GM13977 (cell line): ENCODE results near the gene MASP2.
A peak's percentile ranks its signal among the peaks of the same experiment; 100 is the strongest.

Experiments used
- DNase-seq: peaks from one replicate; pipeline ENCODE4 v3.0.0; 2012; ENCODE audit warnings: low spot score
- CTCF ChIP-seq: IDR thresholded peaks from 2 replicates; pipeline ENCODE4 v1.5.1; 2012; ENCODE audit warnings: mild to moderate bottlenecking, control low read depth; ENCODE audit not compliant: insufficient read depth; ENCODE audit errors: extremely low read depth, missing control alignments
- in situ Hi-C: fragments of 300-500 bp; cut with MboI; formaldehyde crosslinking; loops from one replicate; pipeline ENCODE4 v1.12.0; 2022; ENCODE audit warnings: low sequenced_read_pairs, low pct_unique_long_range_greater_than_20kb, mixed read lengths, inconsistent platforms; ENCODE audit not compliant: unreplicated experiment

Gene MASP2

GRCh38 chr1:11062965-11063401, 15.9 kb upstream of the MASP2 start:
- TF ChIP-seq CTCF, result no peak
- in situ Hi-C loops, result no loop called here
- peak; percentile 84 for DNase-seq

- in situ Hi-C loops, result no loop called here
- DNase-seq, result no peak
- TF ChIP-seq CTCF, result no peak
Measured at GRCh38 chr1:11061652-11062365, 14.8 kb upstream of the MASP2 start.

- TF ChIP-seq CTCF, result peak; percentile 11
- peak; percentile 100 for DNase-seq
- in situ Hi-C loops, result no loop called here
Measured at GRCh38 chr1:11059968-11060830, 13.2 kb upstream of the MASP2 start, which contains the start of gene SRM. SRM (minus strand) TSS chr1:11060018; CDS start chr1:11059943, 75 bp downstream.

- TF ChIP-seq CTCF, result no peak
- in situ Hi-C loops, result no loop called here
- DNase-seq, result no peak
Measured at GRCh38 chr1:11059155-11059967, 12.3 kb upstream of the MASP2 start.

GRCh38 chr1:11058595-11059154, 11.6 kb upstream of the MASP2 start:
- in situ Hi-C loops, result no loop called here
- TF ChIP-seq CTCF, result no peak
- DNase-seq, result no peak

GRCh38 chr1:11058026-11058425, 11.0 kb upstream of the MASP2 start:
- TF ChIP-seq CTCF, result no peak
- in situ Hi-C loops, result no loop called here
- DNase-seq, result no peak
